ENCODE results near the gene ZFHX3. TPM values are rescaled to one million over a fixed set of nuclear protein-coding genes. Genes with fewer than 3 reads are reported as not detected.

Gene ZFHX3
- total RNA-seq, 1 experiment from 2014 or later = 1.5 TPM

DNA sequence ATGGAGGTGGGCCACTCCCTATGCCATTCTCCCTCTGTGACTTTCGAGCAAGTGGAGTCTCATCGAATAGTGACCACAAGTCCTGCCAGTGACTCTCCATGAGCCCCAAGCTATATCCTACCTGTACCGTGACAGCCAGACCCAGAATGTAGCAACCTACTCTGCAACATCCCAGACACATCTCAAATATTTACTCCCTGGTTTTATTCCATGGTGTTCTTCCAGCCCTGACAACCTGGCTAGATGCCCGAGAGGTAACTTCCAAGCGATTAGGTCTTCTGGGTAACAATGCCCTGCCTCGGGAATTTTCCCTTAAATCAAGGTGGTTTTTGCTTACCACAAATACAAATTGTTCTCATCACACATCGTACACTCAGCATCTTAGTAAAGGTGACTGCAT is 211.7 kb downstream of the ZFHX3 start:
- DNase-seq = no peak
- Histone ChIP-seq H3K9ac (ENCODE audit: extremely low read depth, insufficient read length, low read length) (no peak overlapping the region), H4K8ac (replicated peaks; ENCODE audit: insufficient read length, low read depth, low read length) (no peak overlapping the region)

More for the DNA sequence above, 211.7 kb downstream of the ZFHX3 start:
- Histone ChIP-seq H3K4me2 (ENCODE audit: insufficient read depth, insufficient read length, low read length) (no peak overlapping the region), H3K4ac (ENCODE audit: low read depth, low read length) (no peak overlapping the region), H2BK120ac (ENCODE audit: low read depth, low read length, poor library complexity, severe bottlenecking) (no peak overlapping the region), H3K27ac (ENCODE audit: insufficient read length, low read depth, low read length) (no peak overlapping the region), H3K56ac (ENCODE audit: insufficient read length, low read depth, low read length) (no peak overlapping the region), H3K23me2 (ENCODE audit: insufficient read length, low read depth, low read length, poor library complexity, severe bottlenecking) (no peaks in the 10 kb centered on the region), H4K5ac (ENCODE audit: insufficient read length, low read depth, low read length) (no peak overlapping the region), H2BK5ac (ENCODE audit: insufficient read length, low read length) (no peak overlapping the region), H3K14ac (ENCODE audit: insufficient read depth, low read length) (no peak overlapping the region), H3K23ac (ENCODE audit: insufficient read length, low read depth, low read length) (no peak overlapping the region), H2BK15ac (ENCODE audit: low read depth, low read length) (no peak overlapping the region), H2AFZ (ENCODE audit: low read length) (no peak overlapping the region), H2BK20ac (ENCODE audit: low read depth, low read length, poor library complexity, severe bottlenecking) (no peak overlapping the region), H4K91ac (ENCODE audit: insufficient read length, low read depth, low read length) (no peak overlapping the region), H3T11ph (ENCODE audit: low read length) (no peak overlapping the region), H3K79me2 (ENCODE audit: insufficient read depth, low read length) (no peaks in the 10 kb centered on the region), H2BK12ac (ENCODE audit: insufficient read length, low read depth, low read length) (no peak overlapping the region), H2AK5ac (ENCODE audit: insufficient read length, low read length) (no peak overlapping the region), H4K20me1 (ENCODE audit: control insufficient read depth, insufficient read depth, insufficient read length) (no peaks in the 10 kb centered on the region), H3K79me1 (ENCODE audit: insufficient read depth, low read depth, low read length, poor library complexity, severe bottlenecking) (no peaks in the 10 kb centered on the region), H3K27me3 (ENCODE audit: insufficient read depth, low read length) (no peaks in the 10 kb centered on the region), H3K18ac (ENCODE audit: insufficient read length, low read depth, low read length) (no peak overlapping the region), H3K4me1 (ENCODE audit: insufficient read depth, low read length) (no peaks in the 10 kb centered on the region), H3K9me3 (ENCODE audit: control insufficient read depth, low read depth, low read length) (no peaks in the 10 kb centered on the region)
- H3K27ac Mint-ChIP-seq = no peak overlapping the region
- WGBS (ENCODE audit: extremely low coverage, insufficient read length, low lambda C conversion rate) = no CpG with 5 or more reads among the region's 7 CpGs
- H3K4me1 Mint-ChIP-seq = peaks cover 16 to 19% of the 10 kb centered on the region in 2 experiments
- TF ChIP-seq, protein P1, sequence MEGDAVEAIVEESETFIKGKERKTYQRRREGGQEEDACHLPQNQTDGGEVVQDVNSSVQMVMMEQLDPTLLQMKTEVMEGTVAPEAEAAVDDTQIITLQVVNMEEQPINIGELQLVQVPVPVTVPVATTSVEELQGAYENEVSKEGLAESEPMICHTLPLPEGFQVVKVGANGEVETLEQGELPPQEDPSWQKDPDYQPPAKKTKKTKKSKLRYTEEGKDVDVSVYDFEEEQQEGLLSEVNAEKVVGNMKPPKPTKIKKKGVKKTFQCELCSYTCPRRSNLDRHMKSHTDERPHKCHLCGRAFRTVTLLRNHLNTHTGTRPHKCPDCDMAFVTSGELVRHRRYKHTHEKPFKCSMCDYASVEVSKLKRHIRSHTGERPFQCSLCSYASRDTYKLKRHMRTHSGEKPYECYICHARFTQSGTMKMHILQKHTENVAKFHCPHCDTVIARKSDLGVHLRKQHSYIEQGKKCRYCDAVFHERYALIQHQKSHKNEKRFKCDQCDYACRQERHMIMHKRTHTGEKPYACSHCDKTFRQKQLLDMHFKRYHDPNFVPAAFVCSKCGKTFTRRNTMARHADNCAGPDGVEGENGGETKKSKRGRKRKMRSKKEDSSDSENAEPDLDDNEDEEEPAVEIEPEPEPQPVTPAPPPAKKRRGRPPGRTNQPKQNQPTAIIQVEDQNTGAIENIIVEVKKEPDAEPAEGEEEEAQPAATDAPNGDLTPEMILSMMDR (conservative IDR thresholded peaks at IDR 0.05) = no peak
- no peak overlapping the region for H3K4me3 Mint-ChIP-seq
- no peaks in the 10 kb centered on the region for H3K36me3 Mint-ChIP-seq (ENCODE audit: insufficient read depth in 1 of 3, low read depth in 3 of 3)
- H3K27me3 Mint-ChIP-seq (ENCODE audit: low read depth) = peaks cover 2% of the 10 kb centered on the region
- H3K9me3 Mint-ChIP-seq = no peaks in the 10 kb centered on the region

All from H9 (cell line).